Ovary (tissue), 3 donors: ENCODE measurements around the gene YKT6.

Source experiments
- EP300 ChIP-seq: sonication (generic); formaldehyde crosslinking; IDR thresholded peaks from one replicate; pipeline ENCODE4 v1.6.1; 2017; ENCODE audit warnings: antibody characterized with exemption
- POLR2A ChIP-seq: fragments of 450-650 bp; IDR thresholded peaks from one replicate; pipeline ENCODE4 v1.6.1; 2017; ENCODE audit warnings: antibody characterized with exemption, mild to moderate bottlenecking, moderate library complexity
- TF ChIP-seq, protein P1 (sequence below), 3 donors: fragments of 450-650 bp in 2 of 3; fragments of 200-600 bp in 1 of 3; IDR thresholded peaks; one replicate each; pipeline versions ENCODE4 v1.5.1 to v1.8.0; 2016 to 2022; ENCODE audit warnings: antibody characterized with exemption in 3 of 3, mild to moderate bottlenecking in 1 of 3
- donor health status: DM: no; HTN: no; CAD: no.

DNA sequence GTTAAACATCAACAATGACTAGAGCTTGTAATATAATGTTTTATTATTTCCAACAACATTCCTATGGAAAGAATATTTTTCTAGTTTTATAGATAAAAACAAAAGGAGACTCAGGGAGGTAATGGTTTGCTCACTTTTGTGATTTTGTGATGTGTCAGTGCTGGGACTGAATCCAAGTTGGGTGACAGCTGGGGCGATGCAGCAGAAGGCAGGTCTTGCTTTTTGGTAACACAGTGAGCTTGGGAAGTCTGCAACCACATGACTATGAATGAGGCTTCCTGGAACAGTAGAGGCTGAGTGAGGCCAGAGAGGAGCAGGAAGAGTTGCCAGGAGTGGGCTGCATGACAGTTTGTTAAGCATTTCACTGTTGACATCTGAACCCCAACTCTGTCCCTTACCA, 4.9 kb upstream of the YKT6 start:
- TF ChIP-seq, protein P1, sequence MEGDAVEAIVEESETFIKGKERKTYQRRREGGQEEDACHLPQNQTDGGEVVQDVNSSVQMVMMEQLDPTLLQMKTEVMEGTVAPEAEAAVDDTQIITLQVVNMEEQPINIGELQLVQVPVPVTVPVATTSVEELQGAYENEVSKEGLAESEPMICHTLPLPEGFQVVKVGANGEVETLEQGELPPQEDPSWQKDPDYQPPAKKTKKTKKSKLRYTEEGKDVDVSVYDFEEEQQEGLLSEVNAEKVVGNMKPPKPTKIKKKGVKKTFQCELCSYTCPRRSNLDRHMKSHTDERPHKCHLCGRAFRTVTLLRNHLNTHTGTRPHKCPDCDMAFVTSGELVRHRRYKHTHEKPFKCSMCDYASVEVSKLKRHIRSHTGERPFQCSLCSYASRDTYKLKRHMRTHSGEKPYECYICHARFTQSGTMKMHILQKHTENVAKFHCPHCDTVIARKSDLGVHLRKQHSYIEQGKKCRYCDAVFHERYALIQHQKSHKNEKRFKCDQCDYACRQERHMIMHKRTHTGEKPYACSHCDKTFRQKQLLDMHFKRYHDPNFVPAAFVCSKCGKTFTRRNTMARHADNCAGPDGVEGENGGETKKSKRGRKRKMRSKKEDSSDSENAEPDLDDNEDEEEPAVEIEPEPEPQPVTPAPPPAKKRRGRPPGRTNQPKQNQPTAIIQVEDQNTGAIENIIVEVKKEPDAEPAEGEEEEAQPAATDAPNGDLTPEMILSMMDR (IDR thresholded peaks at IDR 0.05): no peak
- TF ChIP-seq EP300: no peak
- TF ChIP-seq POLR2A: no peak
